Stimulated activated CD8-positive, alpha-beta memory T cell treated with anti-CD3 and anti-CD28 coated beads, Interleukin-2, amount 100 ng/mL, for 1 hour (primary cell): Measurements from ENCODE around the gene ARFGEF3.
"Not testable (repeated sequence)": the region's sequence is repeated elsewhere in the genome, so short reads cannot be mapped to it uniquely, and the experiment has no call there.

Experiments
- DNase-seq, 2 donors: peaks; one replicate each; pipeline ENCODE4 v3.0.0-alpha.2; 2020; ENCODE audit warnings: low read depth in 2 of 2

Gene ARFGEF3

DNA sequence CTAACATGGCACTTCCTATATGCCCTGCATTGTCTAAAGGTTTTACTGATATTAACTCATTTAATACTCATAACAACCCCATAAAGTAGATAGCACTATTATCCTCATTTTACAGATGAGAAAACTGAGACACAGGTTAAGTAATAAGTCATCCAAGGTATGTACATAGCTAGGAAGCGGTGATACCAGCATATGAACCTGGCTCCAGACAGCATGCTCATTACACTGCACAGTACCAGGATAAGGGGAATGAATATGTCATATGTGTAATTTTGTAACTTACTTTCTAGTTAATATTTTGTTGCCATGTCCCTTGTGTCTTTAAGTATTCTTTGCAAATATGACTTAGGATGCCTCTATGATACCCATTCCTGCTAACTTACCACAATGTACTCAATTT is 109.7 kb downstream of the ARFGEF3 start:
- DNase-seq = no peak

- no peak for DNase-seq
Measured at GRCh38 chr6:138272533-138273315, 111.0 kb downstream of the ARFGEF3 start.

GRCh38 chr6:138275976-138276375 is 114.2 kb downstream of the ARFGEF3 start:
- no peak for DNase-seq

- DNase-seq = no peak
Measured at GRCh38 chr6:138277835-138278234, 116.1 kb downstream of the ARFGEF3 start.

- DNase-seq = no peak
Measured at GRCh38 chr6:138278326-138278725, 116.6 kb downstream of the ARFGEF3 start.

DNA sequence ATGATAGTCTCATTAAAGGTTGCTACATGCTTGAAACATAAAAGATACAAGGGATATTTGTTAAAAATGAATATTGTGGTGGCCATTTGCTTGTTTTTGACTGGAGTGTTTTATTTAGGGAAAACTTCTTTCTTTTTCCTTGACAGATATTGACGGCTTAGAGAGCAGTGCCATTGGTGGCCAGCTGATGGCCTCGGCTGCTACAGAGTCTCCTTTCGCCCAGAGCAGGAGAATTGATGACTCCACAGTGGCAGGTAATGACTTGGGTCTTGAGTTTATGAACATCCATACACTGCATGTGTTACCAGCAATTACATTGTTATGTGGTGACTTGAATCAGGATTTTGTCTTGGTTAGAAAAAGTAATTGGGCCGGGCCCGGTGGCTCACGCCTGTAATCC is 124.1 kb downstream of the ARFGEF3 start:
- DNase-seq = no peak

DNA sequence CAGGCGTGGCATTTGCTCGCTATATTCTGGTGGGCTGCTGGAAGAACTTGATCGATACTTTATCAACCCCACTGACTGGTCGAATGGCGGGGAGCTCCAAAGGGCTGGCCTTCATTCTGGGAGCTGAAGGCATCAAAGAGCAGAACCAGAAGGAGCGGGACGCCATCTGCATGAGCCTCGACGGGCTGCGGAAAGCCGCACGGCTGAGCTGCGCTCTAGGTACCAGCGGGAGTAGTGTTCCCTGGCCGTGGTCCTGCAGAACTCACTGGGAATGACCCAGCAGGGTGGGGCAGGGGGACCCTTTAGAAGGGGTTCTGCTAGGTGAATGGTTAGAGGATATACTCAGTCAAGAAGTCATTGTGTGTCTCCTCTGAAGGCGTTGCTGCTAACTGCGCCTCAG is 125.0 kb downstream of the ARFGEF3 start:
- no peak for DNase-seq

DNA sequence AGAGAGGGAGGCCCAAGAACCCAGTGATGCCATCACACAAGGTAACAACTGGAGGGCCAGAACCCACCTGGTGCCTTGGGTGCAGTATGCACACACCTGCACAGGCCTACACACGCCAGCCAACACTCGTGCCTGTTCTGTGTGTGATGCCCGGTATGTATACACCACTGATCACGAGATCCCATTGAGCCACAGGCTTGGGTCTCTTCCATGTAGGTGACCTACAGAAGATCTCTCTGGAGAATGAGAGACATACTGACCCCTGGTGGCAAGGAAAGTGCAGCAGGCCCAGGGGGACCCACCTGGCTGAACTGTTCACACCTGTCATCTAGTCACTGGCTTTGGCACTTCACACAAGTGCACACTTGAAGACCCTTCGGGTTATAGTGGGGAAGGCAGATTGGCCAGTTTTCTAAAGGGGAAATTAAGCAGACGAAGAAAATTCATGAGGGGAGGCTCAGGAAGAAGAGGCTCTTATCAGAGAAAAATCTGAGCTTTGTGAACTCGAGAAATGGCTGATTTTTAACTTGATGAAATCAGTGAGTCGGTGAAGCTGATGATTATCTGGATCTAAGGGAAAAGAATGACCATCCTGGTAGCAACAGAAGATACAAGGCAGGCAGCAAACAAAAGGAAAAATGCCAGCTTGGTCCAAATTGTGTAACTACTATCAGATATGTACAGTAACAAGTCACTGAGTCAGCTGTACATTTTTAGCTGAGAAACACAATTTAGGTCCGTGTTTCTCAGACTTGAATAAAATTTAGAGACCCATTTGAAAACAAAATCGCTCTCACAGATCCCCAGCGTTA is 125.6 kb downstream of the ARFGEF3 start:
- peak in 1 of 2 donors; percentile 19 for DNase-seq

GRCh38 chr6:138288428-138289085 is 126.8 kb downstream of the ARFGEF3 start:
- not testable (repeated sequence) for DNase-seq

DNA sequence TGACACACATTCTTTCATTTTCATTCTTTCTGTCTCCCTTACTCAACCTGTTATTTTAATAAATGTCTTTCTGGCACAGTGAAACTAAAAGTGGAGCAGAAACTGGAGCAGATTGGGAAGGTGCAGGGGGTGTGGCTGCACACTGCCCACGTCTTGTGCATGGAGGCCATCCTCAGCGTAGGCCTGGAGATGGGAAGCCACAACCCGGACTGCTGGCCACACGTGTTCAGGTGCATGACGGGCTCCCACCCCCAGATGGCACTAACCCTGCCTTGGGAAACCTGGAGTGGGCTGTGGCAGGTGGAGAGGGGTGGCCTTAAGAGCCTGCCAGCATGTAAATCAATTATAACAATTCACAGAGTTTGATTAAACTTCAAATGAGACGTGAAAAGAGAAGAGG is 128.0 kb downstream of the ARFGEF3 start:
- DNase-seq = no peak

DNA sequence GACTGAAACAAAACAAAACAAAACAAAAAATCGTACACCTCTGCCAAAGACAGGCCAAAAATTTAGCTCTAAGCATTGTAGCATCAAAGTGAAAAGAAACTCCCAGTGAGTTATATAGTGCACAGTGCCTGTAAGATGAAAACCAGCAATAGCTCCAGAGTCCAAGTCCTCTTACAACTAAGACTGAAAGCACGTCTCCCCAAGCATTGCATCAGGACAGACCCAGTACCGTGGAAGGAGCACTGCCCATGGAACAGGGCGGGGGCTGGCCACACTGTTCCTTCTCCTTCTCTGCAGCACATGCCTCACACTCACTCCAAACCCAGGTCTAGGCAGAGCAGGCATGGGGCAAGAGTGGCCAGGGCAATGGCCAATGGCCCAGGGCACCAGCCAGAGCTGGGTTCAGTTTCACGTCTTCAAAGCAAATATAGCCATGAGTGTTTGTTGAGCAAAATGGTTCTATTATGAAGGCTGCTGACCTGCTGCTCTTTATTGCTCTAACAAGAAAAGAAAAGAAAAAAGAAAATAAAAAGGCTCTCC is 128.8 kb downstream of the ARFGEF3 start:
- DNase-seq = no peak

DNA sequence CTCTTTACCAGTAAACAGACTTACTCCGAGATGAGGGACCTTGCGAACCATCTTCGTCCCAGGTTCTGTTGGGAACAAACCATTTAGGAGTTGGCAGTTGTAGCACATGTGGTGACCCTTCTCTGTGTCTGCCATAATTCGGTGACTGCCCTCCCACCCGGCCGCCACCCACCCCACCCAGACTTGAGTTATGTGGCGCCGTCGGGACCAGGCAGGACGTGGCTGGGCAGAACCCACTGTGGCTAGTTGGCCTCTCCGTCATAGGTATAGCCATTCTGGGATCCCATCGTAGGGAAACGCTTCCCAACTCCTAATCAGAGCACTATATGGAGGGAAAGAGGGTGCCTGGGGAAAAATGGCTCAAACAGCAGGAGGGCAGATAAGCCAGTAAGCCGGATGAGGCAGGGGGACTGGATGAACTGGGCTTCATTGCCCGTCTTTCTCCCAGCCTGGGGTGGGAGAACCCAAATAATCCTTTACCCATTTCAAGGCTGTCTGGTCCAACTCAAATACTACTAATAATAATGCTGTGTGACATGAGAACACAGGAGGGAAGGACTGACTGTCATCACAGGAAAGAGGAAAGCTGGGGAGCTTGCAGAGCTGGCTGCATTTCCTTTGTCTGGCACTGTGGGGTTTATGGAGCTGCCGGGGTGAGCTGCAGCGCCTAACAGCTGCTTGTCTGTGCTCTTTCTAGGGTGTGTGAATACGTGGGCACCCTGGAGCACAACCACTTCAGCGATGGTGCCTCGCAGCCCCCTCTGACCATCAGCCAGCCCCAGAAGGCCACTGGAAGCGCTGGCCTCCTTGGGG is 129.5 kb downstream of the ARFGEF3 start:
- DNase-seq = no peak

- no peak for DNase-seq
Measured at GRCh38 chr6:138291849-138292181, 130.1 kb downstream of the ARFGEF3 start.

- DNase-seq = no peak
Measured at GRCh38 chr6:138292482-138292881, 130.7 kb downstream of the ARFGEF3 start.

DNA sequence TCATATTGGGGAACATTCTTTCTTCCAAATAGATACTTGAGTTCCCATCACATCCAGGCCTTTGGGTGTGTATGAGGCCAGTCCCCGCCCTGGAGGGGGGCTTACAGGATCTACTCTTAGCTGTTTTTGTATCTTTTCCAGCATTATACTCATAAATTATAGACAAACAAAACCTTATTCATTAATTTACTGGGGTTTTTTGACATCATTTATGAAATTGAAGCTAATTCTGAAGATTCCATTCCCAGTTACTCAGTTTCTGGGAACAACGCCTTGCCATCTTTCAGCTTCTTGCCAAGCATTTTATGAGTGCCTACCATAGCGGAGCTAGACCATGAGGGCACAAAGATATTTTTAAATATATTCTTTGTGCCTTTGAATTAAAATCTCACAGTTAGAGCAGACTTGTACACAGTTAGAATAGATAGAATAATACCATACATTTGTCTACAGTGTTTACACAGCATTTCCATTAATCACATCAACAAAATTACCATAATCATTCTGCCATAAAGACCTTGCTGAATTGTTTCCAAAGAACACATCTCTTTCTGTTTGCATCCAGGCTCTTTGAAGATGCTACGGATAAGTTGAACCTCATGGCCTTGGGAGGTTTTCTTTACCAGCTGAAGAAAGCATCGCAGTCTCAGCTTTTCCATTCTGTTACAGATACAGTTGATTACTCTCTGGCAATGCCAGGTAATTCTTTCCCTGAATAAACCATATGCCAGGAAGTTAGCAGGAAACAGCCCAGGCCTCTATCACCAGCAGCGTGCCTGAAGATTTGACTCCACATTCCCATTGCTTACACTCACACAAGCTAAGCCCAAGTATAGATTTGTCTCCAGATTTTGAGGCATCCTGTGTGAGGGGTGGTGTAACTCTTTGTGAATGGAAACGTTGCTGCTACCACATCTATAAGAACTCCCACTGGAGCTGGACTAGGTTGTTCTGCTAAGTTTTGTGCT is 132.0 kb downstream of the ARFGEF3 start:
- no peak for DNase-seq

- DNase-seq = no peak
Measured at GRCh38 chr6:138296381-138296780, 134.6 kb downstream of the ARFGEF3 start.

DNA sequence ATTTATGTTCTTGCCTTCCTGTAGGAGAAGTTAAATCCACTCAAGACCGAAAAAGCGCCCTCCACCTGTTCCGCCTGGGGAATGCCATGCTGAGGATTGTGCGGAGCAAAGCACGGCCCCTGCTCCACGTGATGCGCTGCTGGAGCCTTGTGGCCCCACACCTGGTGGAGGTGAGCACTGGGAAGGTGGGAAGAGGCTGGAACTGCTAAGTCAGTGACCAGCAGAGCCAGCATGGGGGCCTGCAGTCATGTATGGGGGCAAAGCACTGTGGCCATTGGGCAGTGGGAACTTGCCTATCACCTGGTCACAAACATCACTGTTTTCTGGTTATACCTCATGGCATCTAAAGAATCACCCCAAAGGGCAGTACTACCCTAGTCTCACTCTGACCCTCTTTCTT is 135.0 kb downstream of the ARFGEF3 start:
- DNase-seq = no peak

DNA sequence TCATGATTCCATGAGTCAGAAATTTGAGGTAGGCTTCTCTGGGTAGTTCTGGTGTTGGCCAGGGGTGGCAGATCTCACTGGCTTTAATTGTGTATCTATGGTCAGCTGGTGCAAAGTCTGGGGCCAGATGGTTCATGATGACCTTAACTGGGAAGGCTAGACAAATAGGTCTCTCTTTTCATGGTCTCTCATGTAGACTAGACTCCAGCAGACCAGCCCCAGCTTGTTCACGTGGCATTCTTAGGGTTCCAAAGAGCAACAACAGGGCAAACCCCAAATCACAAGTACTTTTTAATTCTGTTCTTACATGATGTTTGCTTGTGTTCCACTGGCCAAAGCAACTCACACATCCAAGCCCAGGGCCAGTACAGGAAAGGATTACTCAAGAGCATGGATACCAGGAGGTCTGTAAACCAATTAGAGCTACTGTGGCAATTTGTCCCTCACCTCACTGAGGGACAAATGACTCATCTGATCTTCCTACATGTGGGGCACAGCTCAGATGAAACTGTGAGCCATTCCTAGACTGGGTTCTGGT is 136.1 kb downstream of the ARFGEF3 start:
- DNase-seq = no peak

DNA sequence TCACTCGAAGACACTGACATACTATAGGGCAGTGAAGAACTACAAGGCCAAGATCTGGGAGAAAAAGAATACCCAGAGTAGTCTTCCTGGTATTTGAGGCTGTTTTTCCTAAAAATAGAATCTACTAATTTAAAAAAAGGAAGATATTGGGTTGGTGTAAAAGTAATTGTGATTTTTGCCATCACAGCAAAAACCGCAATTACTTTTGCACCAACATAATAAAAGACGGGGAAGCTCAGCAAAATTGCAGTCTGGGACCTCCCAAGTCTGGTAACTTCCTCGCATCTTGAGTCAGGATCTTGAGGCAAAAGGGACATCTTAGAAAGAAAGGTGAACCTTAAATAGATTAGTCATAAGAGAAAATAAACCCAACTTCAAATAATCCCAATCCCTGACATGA is 138.7 kb downstream of the ARFGEF3 start:
- no peak for DNase-seq

DNA sequence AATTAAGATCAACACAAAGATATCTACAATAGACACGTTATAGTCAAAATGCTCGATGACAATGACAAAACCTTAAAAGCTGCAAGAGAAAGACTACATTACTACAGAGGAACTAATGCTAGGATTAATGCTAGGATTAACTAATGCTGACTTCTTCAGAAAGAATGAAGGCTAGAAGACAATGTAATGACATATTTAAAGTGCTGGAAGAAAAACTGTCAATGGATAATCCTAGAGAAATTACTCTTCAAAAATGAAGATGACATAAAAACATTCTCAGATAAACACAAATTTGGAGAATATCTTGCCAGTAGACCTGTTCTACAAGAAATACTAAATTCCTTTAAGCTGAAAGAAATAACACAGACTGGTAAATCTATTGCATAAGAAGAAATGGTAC is 140.8 kb downstream of the ARFGEF3 start:
- DNase-seq = no peak
